Fibroblast of lung (primary cell): ENCODE measurements around the gene PLCL1. TPM values are rescaled to one million over a fixed set of nuclear protein-coding genes. Genes with fewer than 3 reads are reported as not detected.

Source experiments
- DNase-seq, 2 donors: peaks; one replicate each; pipeline versions ENCODE4 v3.0.0 to v3.0.0-alpha.2; 2010; ENCODE audit warnings: low read depth in 2 of 2
- H2AFZ ChIP-seq: 2 replicates; pipeline ENCODE4 v1.5.1; 2012; ENCODE audit warnings: low read length, control low read depth, inconsistent platforms
- H3K27ac ChIP-seq: 2 replicates; pipeline ENCODE4 v1.5.1; 2011; ENCODE audit warnings: low read length, control low read depth; ENCODE audit not compliant: insufficient read depth
- H3K27me3 ChIP-seq: 2 replicates; pipeline ENCODE4 v1.5.1; 2011; ENCODE audit warnings: mild to moderate bottlenecking, low read length; ENCODE audit not compliant: control insufficient read depth, insufficient read depth
- H3K36me3 ChIP-seq: 2 replicates; pipeline ENCODE4 v1.5.1; 2011; ENCODE audit warnings: low read length; ENCODE audit not compliant: control insufficient read depth, insufficient read depth
- H3K4me1 ChIP-seq: 2 replicates; pipeline ENCODE4 v1.5.1; 2011; ENCODE audit warnings: low read length; ENCODE audit not compliant: control insufficient read depth, insufficient read depth; ENCODE audit errors: extremely low read depth
- H3K4me2 ChIP-seq: 2 replicates; pipeline ENCODE4 v1.5.1; 2011; ENCODE audit warnings: low read length, control low read depth; ENCODE audit not compliant: insufficient read depth; ENCODE audit errors: extremely low read depth
- H3K4me3 ChIP-seq, 4 experiments: fragments of 200-600 bp in 1 of 4; sonication (generic) in 1 of 4; replicated peaks in 1 of 4; 2 replicates each; pipeline ENCODE4 v1.5.1; 2011 to 2016; ENCODE audit warnings: low read length in 4 of 4, low read depth in 3 of 4, mild to moderate bottlenecking in 3 of 4, control low read depth in 2 of 4, inconsistent platforms in 1 of 4, mixed read lengths in 1 of 4; ENCODE audit not compliant: insufficient read depth in 1 of 4; ENCODE audit errors: control extremely low read depth in 1 of 4
- H3K79me2 ChIP-seq: 2 replicates; pipeline ENCODE4 v1.5.1; 2012; ENCODE audit warnings: mild to moderate bottlenecking, low read length, inconsistent platforms; ENCODE audit not compliant: control insufficient read depth, insufficient read depth
- H3K9ac ChIP-seq: 2 replicates; pipeline ENCODE4 v1.5.1; 2011; ENCODE audit warnings: mild to moderate bottlenecking, low read length, control low read depth; ENCODE audit not compliant: insufficient read depth
- H3K9me3 ChIP-seq: 2 replicates; pipeline ENCODE4 v1.5.1; 2012; ENCODE audit warnings: low read depth, low read length; ENCODE audit not compliant: control insufficient read depth, insufficient read depth
- H4K20me1 ChIP-seq: 2 replicates; pipeline ENCODE4 v1.5.1; 2011; ENCODE audit warnings: low read length; ENCODE audit not compliant: control insufficient read depth, insufficient read depth; ENCODE audit errors: extremely low read depth
- CTCF ChIP-seq, 2 donors: IDR thresholded peaks in 1 of 2; conservative IDR thresholded peaks in 1 of 2; 1 replicate in 1 of 2; 2 replicates in 1 of 2; pipeline ENCODE4 v1.5.1; 2011 to 2012; ENCODE audit warnings: low read length in 2 of 2, control low read depth in 1 of 2, inconsistent platforms in 1 of 2, low read depth in 1 of 2, mild to moderate bottlenecking in 1 of 2
- EZH2 ChIP-seq: IDR thresholded peaks from 2 replicates; pipeline ENCODE4 v1.5.1; 2012; ENCODE audit warnings: low read length, control low read depth, mild to moderate bottlenecking; ENCODE audit errors: missing control alignments
- polyA plus RNA-seq, 2 donors: library from polyadenylated mRNA; depleted of rRNA in 1 of 2; stranded (reverse) in 1 of 2; unstranded in 1 of 2; fragments of >200 nt; gene quantifications; 2 replicates each; pipeline ENCODE4 v1.2.1, GENCODE V29; 2011 to 2012; ENCODE audit warnings: missing spikeins in 1 of 2
- total RNA-seq: library from RNA; depleted of rRNA; stranded (reverse); fragments of >200 nt; gene quantifications from 2 replicates; pipeline ENCODE4 v1.2.1, GENCODE V29; 2014

The PLCL1 gene
- total and polyA plus RNA-seq, 2 donors (not counting 1 experiment from before 2014, with no cell fraction given): 0.48 to 0.83 TPM

- no peak for DNase-seq
- TF ChIP-seq CTCF (conservative IDR thresholded peaks at IDR 0.05 in 1 of 2, IDR thresholded peaks at IDR 0.05 in 1 of 2; ENCODE audit: low read depth in 1 of 2, low read length in 2 of 2): no peak
- TF ChIP-seq EZH2: no peak
- Histone ChIP-seq H4K20me1 (no peaks in the 10 kb centered on the region), H3K27me3 (no peaks in the 10 kb centered on the region), H3K4me2 (no peak overlapping the region), H3K9me3 (no peaks in the 10 kb centered on the region), H3K79me2 (no peaks in the 10 kb centered on the region), H3K4me1 (no peaks in the 10 kb centered on the region), H3K36me3 (no peaks in the 10 kb centered on the region), H2AFZ (no peak overlapping the region), H3K4me3 (no peak overlapping the region), H3K9ac (no peak overlapping the region), H3K27ac (no peak overlapping the region)
Measured at GRCh38 chr2:198096965-198097364, 292.6 kb downstream of the PLCL1 start.

GRCh38 chr2:198097630-198098029, 293.2 kb downstream of the PLCL1 start:
- H3K4me2 ChIP-seq: no peak overlapping the region
- no peaks in the 10 kb centered on the region for H3K9me3 ChIP-seq
- H3K79me2 ChIP-seq: no peaks in the 10 kb centered on the region
- no peaks in the 10 kb centered on the region for H3K4me1 ChIP-seq
- H3K27ac ChIP-seq: no peak overlapping the region
- no peak overlapping the region for H2AFZ ChIP-seq
- H3K4me3 ChIP-seq: no peak overlapping the region
- H3K27me3 ChIP-seq: no peaks in the 10 kb centered on the region
- H3K36me3 ChIP-seq: no peaks in the 10 kb centered on the region
- no peaks in the 10 kb centered on the region for H4K20me1 ChIP-seq
- no peak for TF ChIP-seq EZH2
- DNase-seq: no peak
- no peak overlapping the region for H3K9ac ChIP-seq

- H3K9me3 ChIP-seq: no peaks in the 10 kb centered on the region
- no peaks in the 10 kb centered on the region for H3K27me3 ChIP-seq
- no peak overlapping the region for H2AFZ ChIP-seq
- H3K9ac ChIP-seq: no peak overlapping the region
- no peak for DNase-seq
- no peak overlapping the region for H3K4me2 ChIP-seq
- no peak for TF ChIP-seq CTCF (conservative IDR thresholded peaks at IDR 0.05 in 1 of 2, IDR thresholded peaks at IDR 0.05 in 1 of 2; ENCODE audit: low read depth in 1 of 2, low read length in 2 of 2)
- no peak for TF ChIP-seq EZH2
- H4K20me1 ChIP-seq: no peaks in the 10 kb centered on the region
- no peaks in the 10 kb centered on the region for H3K36me3 ChIP-seq
- no peak overlapping the region for H3K4me3 ChIP-seq
- H3K4me1 ChIP-seq: no peaks in the 10 kb centered on the region
- no peak overlapping the region for H3K27ac ChIP-seq
- no peaks in the 10 kb centered on the region for H3K79me2 ChIP-seq
Measured at GRCh38 chr2:198098386-198098785, 294.0 kb downstream of the PLCL1 start.
